ENCODE measurements around the gene KCNMB3.

DNA sequence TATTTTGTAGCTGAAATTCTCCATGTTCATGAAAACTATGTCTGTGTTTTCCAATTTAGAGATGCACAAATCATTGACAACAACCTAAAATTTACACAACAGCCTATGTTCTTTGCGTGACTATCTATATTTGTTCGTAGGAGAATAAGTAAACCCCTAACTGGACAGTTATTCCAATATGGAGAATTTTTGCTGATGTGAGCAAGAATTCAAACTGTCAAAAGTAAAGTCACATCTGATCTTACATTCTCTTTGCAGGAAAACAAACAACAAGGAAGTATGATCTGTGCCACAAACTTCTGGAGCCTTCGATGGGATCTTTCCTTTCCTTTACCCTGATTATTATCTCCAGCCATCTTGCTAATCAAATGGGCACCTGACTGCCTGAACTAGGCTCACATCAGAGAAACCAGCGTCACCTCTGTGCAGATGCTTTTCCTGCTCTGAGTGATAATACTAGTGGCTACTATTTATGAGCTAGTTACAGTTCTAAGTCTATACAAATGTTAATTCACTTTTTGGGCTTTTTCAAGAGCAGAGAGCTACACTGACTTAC, 18.3 kb upstream of the KCNMB3 start:
- no peak for TF ChIP-seq POLR2AphosphoS5 (IDR thresholded peaks at IDR 0.05; ENCODE audit: low read depth)
- TF ChIP-seq, protein P1, sequence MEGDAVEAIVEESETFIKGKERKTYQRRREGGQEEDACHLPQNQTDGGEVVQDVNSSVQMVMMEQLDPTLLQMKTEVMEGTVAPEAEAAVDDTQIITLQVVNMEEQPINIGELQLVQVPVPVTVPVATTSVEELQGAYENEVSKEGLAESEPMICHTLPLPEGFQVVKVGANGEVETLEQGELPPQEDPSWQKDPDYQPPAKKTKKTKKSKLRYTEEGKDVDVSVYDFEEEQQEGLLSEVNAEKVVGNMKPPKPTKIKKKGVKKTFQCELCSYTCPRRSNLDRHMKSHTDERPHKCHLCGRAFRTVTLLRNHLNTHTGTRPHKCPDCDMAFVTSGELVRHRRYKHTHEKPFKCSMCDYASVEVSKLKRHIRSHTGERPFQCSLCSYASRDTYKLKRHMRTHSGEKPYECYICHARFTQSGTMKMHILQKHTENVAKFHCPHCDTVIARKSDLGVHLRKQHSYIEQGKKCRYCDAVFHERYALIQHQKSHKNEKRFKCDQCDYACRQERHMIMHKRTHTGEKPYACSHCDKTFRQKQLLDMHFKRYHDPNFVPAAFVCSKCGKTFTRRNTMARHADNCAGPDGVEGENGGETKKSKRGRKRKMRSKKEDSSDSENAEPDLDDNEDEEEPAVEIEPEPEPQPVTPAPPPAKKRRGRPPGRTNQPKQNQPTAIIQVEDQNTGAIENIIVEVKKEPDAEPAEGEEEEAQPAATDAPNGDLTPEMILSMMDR (IDR thresholded peaks at IDR 0.05; ENCODE audit: insufficient read depth, low read length) = no peak

Data from HL-60 (cell line).